ENCODE measurements around the gene GPR68.
A peak's percentile ranks its signal among the peaks of the same experiment; 100 is the strongest.
"Not testable (repeated sequence)": the region's sequence is repeated elsewhere in the genome, so short reads cannot be mapped to it uniquely, and the experiment has no call there.

The GPR68 gene

DNA sequence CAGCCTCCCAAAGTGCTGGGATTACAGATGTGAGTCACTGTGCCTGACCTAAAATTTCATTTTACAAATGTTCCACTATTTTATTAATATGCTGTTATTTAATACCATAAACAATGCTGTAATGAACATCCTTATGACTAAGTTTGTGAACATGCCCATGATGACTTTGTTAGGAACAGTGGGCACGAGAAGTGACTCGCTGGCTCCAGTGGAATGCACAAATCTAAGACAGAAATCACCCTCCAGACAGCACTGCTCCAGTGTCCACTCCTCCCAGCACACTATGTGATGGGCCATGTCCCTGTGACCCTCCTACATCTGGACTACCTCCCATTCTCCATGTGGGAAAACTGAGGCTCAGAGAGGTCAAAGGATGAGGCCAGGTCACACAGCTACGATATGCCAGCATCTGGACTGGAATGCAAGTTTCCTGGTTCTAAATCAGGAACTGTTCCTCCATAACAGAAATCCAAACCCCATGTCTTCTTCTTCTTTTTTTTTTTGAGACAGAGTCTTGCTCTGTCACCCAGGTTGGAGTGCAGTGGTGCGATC, 57.9 kb downstream of the GPR68 start:
- no peaks in the 10 kb centered on the region for H3K9me3 Mint-ChIP-seq
- peaks cover 31% of the 10 kb centered on the region for H3K36me3 Mint-ChIP-seq (ENCODE audit: insufficient read depth)
- H3K27me3 Mint-ChIP-seq, result no peaks in the 10 kb centered on the region
- ATAC-seq (replicated peaks; ENCODE audit: extremely low read depth, poor library complexity, severe bottlenecking) (no peak), DNase-seq (ENCODE audit: low spot score in 2 of 2) (no peak)
- no peak overlapping the region for H3K4me3 Mint-ChIP-seq
- peaks cover 6% of the 10 kb centered on the region for H3K4me1 Mint-ChIP-seq
- H3K27ac Mint-ChIP-seq (ENCODE audit: low read depth), result no peak overlapping the region

DNA sequence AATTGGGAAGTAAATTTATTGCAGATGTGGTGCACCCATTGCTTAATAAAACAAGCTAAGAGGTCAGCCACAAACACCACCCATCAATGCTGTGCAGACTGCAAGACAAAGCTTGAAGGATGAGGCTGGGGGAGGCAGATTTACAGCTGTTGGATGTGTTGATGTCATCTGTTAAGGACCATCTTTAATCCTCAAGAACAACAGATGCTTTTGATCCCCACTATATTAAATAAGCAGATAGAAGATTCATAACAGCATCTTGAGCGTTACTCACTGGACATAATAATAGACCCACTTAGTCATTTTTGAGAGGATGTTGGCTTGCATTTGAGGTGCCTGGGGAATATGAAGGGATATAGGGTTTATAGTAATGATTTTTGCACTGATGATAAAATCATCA, 58.8 kb downstream of the GPR68 start:
- peaks cover 6% of the 10 kb centered on the region for H3K4me1 Mint-ChIP-seq
- peaks cover 38% of the 10 kb centered on the region for H3K36me3 Mint-ChIP-seq (ENCODE audit: insufficient read depth)

DNA sequence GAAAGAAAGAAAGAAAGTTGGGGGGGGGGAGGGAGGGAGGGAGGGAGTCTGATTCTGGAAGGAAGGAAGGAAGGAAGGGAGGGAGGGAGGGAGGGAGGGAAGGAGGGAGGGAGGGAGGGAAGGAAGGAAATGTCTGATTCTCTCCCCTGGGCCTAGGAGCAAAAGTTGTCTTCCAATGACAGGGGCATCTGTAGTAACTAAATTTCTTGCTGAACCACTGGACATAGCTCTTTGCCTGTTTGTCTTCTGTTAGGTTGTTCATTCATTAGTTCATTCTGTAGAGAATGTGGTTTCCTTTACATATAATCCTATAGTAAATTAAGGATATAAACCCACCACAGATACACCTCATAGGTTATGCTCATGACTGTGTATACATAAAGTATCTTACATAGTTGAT, 59.9 kb downstream of the GPR68 start:
- H3K4me1 Mint-ChIP-seq, result no peaks in the 10 kb centered on the region
- ATAC-seq (replicated peaks; ENCODE audit: extremely low read depth, poor library complexity, severe bottlenecking) (no peak), DNase-seq (ENCODE audit: low spot score in 2 of 2) (no peak)
- H3K27me3 Mint-ChIP-seq, result no peaks in the 10 kb centered on the region
- H3K4me3 Mint-ChIP-seq, result no peak overlapping the region
- H3K9me3 Mint-ChIP-seq, result no peaks in the 10 kb centered on the region
- peaks cover 36% of the 10 kb centered on the region for H3K36me3 Mint-ChIP-seq (ENCODE audit: insufficient read depth)
- H3K27ac Mint-ChIP-seq (ENCODE audit: low read depth), result peak overlapping the region; percentile 2

More for the DNA sequence above, 58.8 kb downstream of the GPR68 start:
- Mint-ChIP-seq H3K27me3 (no peaks in the 10 kb centered on the region), H3K9me3 (no peaks in the 10 kb centered on the region), H3K4me3 (no peak overlapping the region), H3K27ac (ENCODE audit: low read depth) (no peak overlapping the region)
- ATAC-seq (replicated peaks; ENCODE audit: extremely low read depth, poor library complexity, severe bottlenecking) (no peak), DNase-seq (ENCODE audit: low spot score in 2 of 2) (no peak)

- not testable (repeated sequence) for H3K4me3 Mint-ChIP-seq; H3K27ac Mint-ChIP-seq (ENCODE audit: low read depth); H3K4me1 Mint-ChIP-seq; DNase-seq (ENCODE audit: low spot score in 2 of 2); H3K27me3 Mint-ChIP-seq; H3K9me3 Mint-ChIP-seq; ATAC-seq (replicated peaks; ENCODE audit: extremely low read depth, poor library complexity, severe bottlenecking)
- peaks cover 32% of the 10 kb centered on the region for H3K36me3 Mint-ChIP-seq (ENCODE audit: insufficient read depth)
Measured at GRCh38 chr14:91182753-91183152, 61.8 kb downstream of the GPR68 start.
